SK-N-MC (cell line): ENCODE data around the gene OR9G1.

ENCODE experiments used
- DNase-seq: peaks from one replicate; pipeline ENCODE4 v3.0.0-alpha.2; 2011; ENCODE audit warnings: low read depth, low spot score
- H3K27ac ChIP-seq: fragments of 200-600 bp; sonication (generic); 2 replicates; pipeline ENCODE4 v1.5.1; 2016; ENCODE audit warnings: mixed run types
- H3K36me3 ChIP-seq: fragments of 200-600 bp; sonication (generic); 2 replicates; pipeline ENCODE4 v1.6.1; 2017; ENCODE audit warnings: antibody characterized with exemption, low read length, mixed read lengths; ENCODE audit not compliant: insufficient read depth
- H3K4me3 ChIP-seq: fragments of 200-600 bp; sonication (generic); 2 replicates; pipeline ENCODE4 v1.5.1; 2016
- H3K9ac ChIP-seq: fragments of 200-600 bp; sonication (generic); 2 replicates; pipeline ENCODE4 v1.8.0; 2017; ENCODE audit warnings: mixed run types, mixed read lengths; ENCODE audit not compliant: insufficient read length
- H3K9me3 ChIP-seq: fragments of 200-600 bp; sonication (generic); 2 replicates; pipeline ENCODE4 v1.6.1; 2017; ENCODE audit warnings: low read depth, mild to moderate bottlenecking, antibody characterized with exemption, low read length, moderate library complexity, mixed read lengths
- EZH2 ChIP-seq: fragments of 200-600 bp; sonication (generic); IDR thresholded peaks from one replicate; pipeline ENCODE4 v1.6.1; 2017; ENCODE audit warnings: antibody characterized with exemption
- FOXP2 ChIP-seq: optimal IDR thresholded peaks from 2 replicates; pipeline ENCODE3; 2011; ENCODE audit warnings: mild to moderate bottlenecking, moderate library complexity; ENCODE audit not compliant: insufficient read depth; ENCODE audit errors: extremely low read length, control extremely low read depth
- POLR2AphosphoS5 ChIP-seq: IDR thresholded peaks from 2 replicates; pipeline ENCODE4 v1.6.1; 2012; ENCODE audit warnings: mild to moderate bottlenecking, low read depth, low read length, borderline replicate concordance

The OR9G1 gene

DNA sequence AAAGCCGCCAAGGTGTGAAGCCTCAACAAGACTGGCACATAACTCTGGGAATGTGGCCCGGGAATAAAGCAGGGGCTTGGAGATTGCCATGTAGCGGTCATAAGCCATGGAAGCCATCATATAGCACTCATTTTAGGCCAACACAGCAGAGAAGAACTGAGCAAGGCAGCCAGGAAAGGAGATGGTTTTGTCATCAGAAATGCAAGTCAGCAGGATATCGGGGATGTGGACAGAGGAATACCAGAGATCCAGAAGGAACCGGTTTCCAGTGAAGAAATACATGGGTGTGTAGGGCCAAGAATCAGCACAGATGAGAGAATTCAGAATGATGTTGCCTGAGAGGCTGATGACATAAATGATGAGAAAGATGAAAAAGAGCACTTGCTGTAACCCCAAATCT lies 52.6 kb downstream of the OR9G1 start:
- no peak for DNase-seq
- Histone ChIP-seq H3K4me3 (no peak overlapping the region), H3K27ac (no peak overlapping the region), H3K9ac (no peak overlapping the region), H3K36me3 (no peaks in the 10 kb centered on the region), H3K9me3 (no peaks in the 10 kb centered on the region)
- TF ChIP-seq EZH2 (no peak), POLR2AphosphoS5 (no peak), FOXP2 (no peak)
